IPS-20b (cell line): Measurements from ENCODE around the gene BPI.
"Not testable (repeated sequence)": the region's sequence is repeated elsewhere in the genome, so short reads cannot be mapped to it uniquely, and the experiment has no call there.

Experiments used
- H3K27ac ChIP-seq: one replicate; pipeline ENCODE4 v1.5.1; 2013; ENCODE audit warnings: low read length
- H3K27me3 ChIP-seq: 2 replicates; pipeline ENCODE4 v1.6.1; 2013; ENCODE audit warnings: mild to moderate bottlenecking, low read length, inconsistent platforms; ENCODE audit not compliant: insufficient read depth
- H3K36me3 ChIP-seq: 2 replicates; pipeline ENCODE4 v1.6.1; 2013; ENCODE audit warnings: low read depth, mild to moderate bottlenecking, inconsistent platforms, low read length, moderate library complexity; ENCODE audit not compliant: insufficient read depth
- H3K4me1 ChIP-seq: 2 replicates; pipeline ENCODE4 v1.6.1; 2013; ENCODE audit warnings: mild to moderate bottlenecking, control low read depth, inconsistent platforms, low read length, moderate library complexity; ENCODE audit not compliant: insufficient read depth
- H3K4me3 ChIP-seq: 2 replicates; pipeline ENCODE4 v1.5.1; 2013; ENCODE audit warnings: mild to moderate bottlenecking, low read length, inconsistent platforms
- H3K9ac ChIP-seq: 2 replicates; pipeline ENCODE4 v1.6.1; 2013; ENCODE audit warnings: low read depth, mild to moderate bottlenecking, inconsistent platforms, low read length, moderate library complexity
- H3K9me3 ChIP-seq: 2 replicates; pipeline ENCODE4 v1.6.1; 2013; ENCODE audit warnings: mild to moderate bottlenecking, low read depth, low read length, inconsistent platforms; ENCODE audit not compliant: insufficient read depth

BPI gene

GRCh38 chr20:38325167-38325566, 21.2 kb downstream of the BPI start:
- Histone ChIP-seq H3K4me1 (no peaks in the 10 kb centered on the region), H3K9me3 (no peaks in the 10 kb centered on the region), H3K27ac (no peak overlapping the region), H3K9ac (no peak overlapping the region), H3K4me3 (no peak overlapping the region), H3K36me3 (no peaks in the 10 kb centered on the region), H3K27me3 (peaks cover 8% of the 10 kb centered on the region; the same call in 1 of the 2 replicates)

DNA sequence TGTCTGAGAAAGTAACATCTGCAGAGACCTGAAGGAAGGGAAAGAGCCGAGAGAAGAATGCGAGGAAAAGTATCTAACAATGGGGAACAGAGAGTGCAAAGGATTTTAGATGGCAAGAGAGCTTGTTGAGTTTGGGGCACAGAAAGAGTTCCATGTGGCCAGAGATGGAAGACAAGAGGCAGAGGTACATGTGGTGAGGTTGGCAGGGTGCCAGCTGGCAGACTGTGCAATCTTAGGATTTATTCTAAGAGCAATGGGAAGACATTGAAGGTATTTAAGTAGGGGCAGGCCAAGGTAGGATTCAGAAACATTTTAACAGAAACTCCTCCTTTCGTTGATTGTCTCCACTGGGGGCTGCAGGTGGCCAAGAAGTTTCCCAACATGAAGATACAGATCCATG, 21.9 kb downstream of the BPI start:
- Histone ChIP-seq H3K27ac (no peak overlapping the region), H3K9ac (no peak overlapping the region), H3K4me1 (no peaks in the 10 kb centered on the region), H3K4me3 (no peak overlapping the region), H3K36me3 (no peaks in the 10 kb centered on the region), H3K9me3 (no peaks in the 10 kb centered on the region), H3K27me3 (peaks cover 8% of the 10 kb centered on the region; the same call in 1 of the 2 replicates)

DNA sequence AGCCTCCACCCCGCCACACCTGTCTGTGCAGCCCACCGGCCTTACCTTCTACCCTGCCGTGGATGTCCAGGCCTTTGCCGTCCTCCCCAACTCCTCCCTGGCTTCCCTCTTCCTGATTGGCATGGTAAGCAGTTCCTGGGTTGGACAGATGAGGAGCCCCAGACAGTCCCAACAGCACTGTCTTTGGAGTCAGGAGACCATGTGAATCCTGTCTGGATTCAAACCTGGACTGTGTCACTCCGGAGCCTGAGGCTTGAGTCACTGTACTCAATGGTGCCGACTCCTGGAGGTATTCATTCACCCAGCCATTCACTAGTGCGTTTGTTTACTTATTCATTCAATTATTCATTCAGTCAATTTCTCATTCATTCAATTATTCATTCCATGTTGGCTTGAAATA, 22.4 kb downstream of the BPI start:
- Histone ChIP-seq H3K4me3 (no peak overlapping the region), H3K27me3 (peaks cover 6% of the 10 kb centered on the region; the same call in 1 of the 2 replicates)

DNA sequence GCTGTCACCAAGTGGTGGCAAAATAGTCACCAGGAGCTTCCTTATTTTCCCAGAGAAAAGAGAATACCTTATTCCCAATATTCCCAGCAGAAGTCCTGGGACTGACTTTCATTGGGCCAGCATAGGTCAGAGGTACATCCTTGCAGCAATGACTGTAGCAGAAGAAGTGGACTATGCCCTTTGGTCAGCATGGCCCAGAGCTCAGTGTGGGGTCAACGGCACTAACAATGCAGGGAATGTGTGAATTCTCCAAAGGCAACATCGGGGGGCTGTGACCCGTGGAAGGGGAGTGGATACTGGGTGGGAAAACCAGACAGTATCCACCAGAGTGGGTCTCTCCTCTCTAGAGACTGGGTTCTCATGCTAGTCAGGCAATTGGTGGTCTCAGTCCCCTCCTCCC, 26.7 kb downstream of the BPI start:
- Histone ChIP-seq H3K4me1 (no peaks in the 10 kb centered on the region), H3K9ac (no peak overlapping the region), H3K36me3 (no peaks in the 10 kb centered on the region), H3K9me3 (no peaks in the 10 kb centered on the region), H3K4me3 (no peak overlapping the region), H3K27ac (no peak overlapping the region), H3K27me3 (no peaks in the 10 kb centered on the region)

More for the DNA sequence above, 22.4 kb downstream of the BPI start:
- Histone ChIP-seq H3K9me3 (no peaks in the 10 kb centered on the region), H3K4me1 (no peaks in the 10 kb centered on the region), H3K9ac (no peak overlapping the region), H3K36me3 (no peaks in the 10 kb centered on the region), H3K27ac (no peak overlapping the region)

DNA sequence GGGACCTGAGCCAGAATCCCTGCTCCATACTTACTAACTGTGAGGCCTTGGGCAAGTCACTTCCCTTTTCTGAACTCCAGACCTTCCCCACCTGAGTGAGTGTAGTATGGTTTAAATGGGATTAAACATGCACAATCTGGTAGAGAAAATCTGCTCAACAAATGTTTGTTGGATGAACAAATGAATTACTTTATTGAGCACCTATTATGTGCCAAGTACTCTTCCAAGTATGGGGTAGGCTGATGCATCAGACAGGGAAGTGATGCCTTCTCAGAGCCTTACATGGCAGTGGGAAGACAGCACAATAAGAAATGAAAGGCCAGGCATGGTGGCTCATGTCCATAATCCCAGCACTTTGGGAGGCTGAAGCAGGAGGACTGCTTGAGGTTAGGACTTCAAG, 27.3 kb downstream of the BPI start:
- Histone ChIP-seq H3K27ac (no peak overlapping the region), H3K4me1 (no peaks in the 10 kb centered on the region), H3K9ac (no peak overlapping the region), H3K9me3 (no peaks in the 10 kb centered on the region), H3K4me3 (no peak overlapping the region), H3K27me3 (no peaks in the 10 kb centered on the region), H3K36me3 (no peaks in the 10 kb centered on the region)

DNA sequence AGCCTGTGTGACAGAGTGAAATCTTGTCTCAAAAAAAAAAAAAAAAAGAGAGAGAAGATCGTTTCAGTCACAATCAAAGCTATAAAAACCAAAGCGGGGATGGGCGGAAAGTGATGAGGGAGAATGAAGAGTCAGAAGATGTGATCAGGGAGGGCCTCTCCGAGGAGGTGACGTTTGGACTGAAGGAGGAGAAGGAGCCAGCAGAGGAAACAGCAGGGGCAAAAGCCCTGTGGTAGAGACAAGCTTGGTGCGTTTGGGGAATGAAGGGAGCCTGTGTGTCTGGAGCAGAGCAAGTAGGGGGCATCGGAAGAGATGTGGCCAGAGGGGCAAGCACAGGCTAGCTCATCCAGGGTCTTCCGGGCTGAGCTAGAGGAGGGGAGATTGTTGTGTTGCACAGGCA, 27.9 kb downstream of the BPI start:
- H3K4me1 ChIP-seq: no peaks in the 10 kb centered on the region
- no peaks in the 10 kb centered on the region for H3K27me3 ChIP-seq
- H3K9ac ChIP-seq: no peak overlapping the region
- H3K4me3 ChIP-seq: no peak overlapping the region
- H3K36me3 ChIP-seq: no peaks in the 10 kb centered on the region
- H3K9me3 ChIP-seq: no peaks in the 10 kb centered on the region
- H3K27ac ChIP-seq: no peak overlapping the region

- no peak overlapping the region for H3K4me3 ChIP-seq
- no peak overlapping the region for H3K9ac ChIP-seq
- H3K4me1 ChIP-seq: peaks cover 1% of the 10 kb centered on the region; the same call in 1 of the 2 replicates
- H3K27ac ChIP-seq: no peak overlapping the region
- no peaks in the 10 kb centered on the region for H3K27me3 ChIP-seq
- peaks cover 10% of the 10 kb centered on the region; the same call in 1 of the 2 replicates for H3K9me3 ChIP-seq
- H3K36me3 ChIP-seq: no peaks in the 10 kb centered on the region
Observed at GRCh38 chr20:38334016-38334415, 30.1 kb downstream of the BPI start.

- H3K27me3 ChIP-seq: no peaks in the 10 kb centered on the region
- no peak overlapping the region for H3K9ac ChIP-seq
- H3K27ac ChIP-seq: no peak overlapping the region
- peaks cover 16% of the 10 kb centered on the region; the same call in 1 of the 2 replicates for H3K4me1 ChIP-seq
- no peaks in the 10 kb centered on the region for H3K36me3 ChIP-seq
- H3K9me3 ChIP-seq: peaks cover 10% of the 10 kb centered on the region; the same call in 1 of the 2 replicates
- no peak overlapping the region for H3K4me3 ChIP-seq
Observed at GRCh38 chr20:38336726-38337125, 32.8 kb downstream of the BPI start.

- H3K4me3 ChIP-seq: no peak overlapping the region
Observed at GRCh38 chr20:38337561-38338140, 33.7 kb downstream of the BPI start.

DNA sequence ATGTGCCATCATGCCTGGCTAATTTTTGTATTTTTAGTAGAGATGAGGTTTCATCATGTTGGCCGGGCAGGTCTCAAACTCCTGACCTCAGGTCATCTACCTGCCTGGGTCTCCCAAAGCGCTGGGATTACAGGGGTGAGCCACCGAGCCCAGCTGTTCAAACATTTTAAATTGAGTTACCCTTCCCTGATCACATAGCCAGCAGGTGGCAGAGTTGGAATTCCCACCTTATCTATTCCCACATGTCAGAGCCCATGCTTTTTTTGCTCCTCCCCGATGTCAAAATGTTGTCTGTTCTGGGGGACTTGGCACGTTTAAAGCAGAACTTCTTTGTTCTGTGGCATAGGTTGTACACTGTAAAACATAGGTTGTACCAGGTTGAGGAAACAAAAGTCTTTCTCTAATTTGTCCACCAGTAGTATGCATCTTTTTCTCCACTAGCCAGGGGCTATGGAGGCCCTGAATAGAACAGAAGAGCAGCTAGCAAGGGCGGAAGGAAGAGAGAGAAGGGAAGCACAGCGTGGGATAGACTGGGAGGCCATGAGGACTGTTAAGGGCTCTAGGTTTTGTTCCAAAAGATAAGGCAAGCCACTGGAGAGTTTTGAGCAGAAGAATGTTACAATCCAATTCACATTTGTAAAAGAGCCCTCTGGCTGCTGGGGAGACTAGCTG, 35.0 kb downstream of the BPI start:
- Histone ChIP-seq H3K36me3 (no peaks in the 10 kb centered on the region), H3K9ac (peak overlapping the region; percentile 23; the same call in 1 of the 2 replicates), H3K27ac (no peak overlapping the region), H3K9me3 (peaks cover 10% of the 10 kb centered on the region; the same call in 1 of the 2 replicates), H3K27me3 (no peaks in the 10 kb centered on the region), H3K4me3 (no peak overlapping the region), H3K4me1 (peaks cover 29% of the 10 kb centered on the region; the same call in 1 of the 2 replicates)

More at GRCh38 chr20:38337561-38338140, 33.7 kb downstream of the BPI start:
- Histone ChIP-seq H3K27ac (no peak overlapping the region), H3K9me3 (peaks cover 10% of the 10 kb centered on the region; the same call in 1 of the 2 replicates), H3K4me1 (peaks cover 23% of the 10 kb centered on the region; the same call in 1 of the 2 replicates), H3K36me3 (no peaks in the 10 kb centered on the region), H3K27me3 (no peaks in the 10 kb centered on the region), H3K9ac (no peak overlapping the region)

DNA sequence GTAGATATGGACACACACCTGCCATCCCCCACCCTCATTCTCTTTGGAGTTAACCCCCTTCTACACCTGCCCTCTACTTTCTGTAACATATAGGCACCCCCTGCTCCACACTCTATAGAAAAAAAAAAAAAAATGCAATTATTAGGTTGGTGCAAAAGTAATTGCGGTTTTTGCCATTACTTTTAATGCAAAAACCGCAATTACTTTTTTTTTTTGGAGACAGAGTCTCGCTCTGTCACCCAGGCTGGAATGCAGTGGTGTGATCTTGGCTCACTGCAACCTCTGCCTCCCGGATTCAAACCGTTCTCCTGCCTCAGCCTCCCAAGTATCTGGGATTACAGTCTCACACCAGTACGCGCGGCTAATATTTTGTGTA, 35.6 kb downstream of the BPI start:
- not testable (repeated sequence) for H3K9me3 ChIP-seq, H3K36me3 ChIP-seq, H3K9ac ChIP-seq, H3K4me3 ChIP-seq, H3K27ac ChIP-seq, H3K27me3 ChIP-seq
- peaks cover 29% of the 10 kb centered on the region; the same call in 1 of the 2 replicates for H3K4me1 ChIP-seq

DNA sequence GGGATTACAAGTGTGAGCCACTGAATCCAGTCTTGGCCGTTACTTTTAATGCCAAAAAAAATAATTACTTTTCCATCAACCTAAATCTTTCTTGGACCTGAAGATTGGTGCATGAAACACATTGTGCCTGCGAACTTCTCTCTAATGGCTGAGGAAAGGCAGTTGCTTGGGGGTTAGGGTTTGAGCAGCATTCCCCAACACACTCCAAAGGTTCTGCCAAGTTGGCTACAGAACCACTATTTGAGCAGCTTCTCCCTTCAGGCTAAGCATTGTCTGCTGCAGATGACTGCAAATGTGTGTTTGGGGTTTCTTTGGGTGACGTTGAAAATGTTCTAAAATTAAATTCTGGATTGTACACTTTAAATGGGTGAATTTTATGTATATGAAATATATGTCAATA, 36.0 kb downstream of the BPI start:
- Histone ChIP-seq H3K27me3 (no peaks in the 10 kb centered on the region), H3K36me3 (no peaks in the 10 kb centered on the region), H3K4me1 (peaks cover 29% of the 10 kb centered on the region; the same call in 1 of the 2 replicates), H3K27ac (no peak overlapping the region), H3K9ac (no peak overlapping the region), H3K4me3 (no peak overlapping the region), H3K9me3 (peaks cover 10% of the 10 kb centered on the region; the same call in 1 of the 2 replicates)
